ENCODE results near the gene HOXB5. TPM values are rescaled to one million over a fixed set of nuclear protein-coding genes. Genes with fewer than 3 reads are reported as not detected.
A peak's percentile ranks its signal among the peaks of the same experiment; 100 is the strongest.

The HOXB5 gene
- total RNA-seq, 2 experiments from 2014 or later: not detected

- no peaks in the 10 kb centered on the region for H3K9me3 Mint-ChIP-seq
- ATAC-seq (ENCODE audit: poor library complexity): no peak
- peak in 10 of 14 experiments; percentile 13 to 57 (median 26) for DNase-seq
These were observed 51.4 kb downstream of the HOXB5 start for GRCh38 chr17:48542114-48542656.

DNA sequence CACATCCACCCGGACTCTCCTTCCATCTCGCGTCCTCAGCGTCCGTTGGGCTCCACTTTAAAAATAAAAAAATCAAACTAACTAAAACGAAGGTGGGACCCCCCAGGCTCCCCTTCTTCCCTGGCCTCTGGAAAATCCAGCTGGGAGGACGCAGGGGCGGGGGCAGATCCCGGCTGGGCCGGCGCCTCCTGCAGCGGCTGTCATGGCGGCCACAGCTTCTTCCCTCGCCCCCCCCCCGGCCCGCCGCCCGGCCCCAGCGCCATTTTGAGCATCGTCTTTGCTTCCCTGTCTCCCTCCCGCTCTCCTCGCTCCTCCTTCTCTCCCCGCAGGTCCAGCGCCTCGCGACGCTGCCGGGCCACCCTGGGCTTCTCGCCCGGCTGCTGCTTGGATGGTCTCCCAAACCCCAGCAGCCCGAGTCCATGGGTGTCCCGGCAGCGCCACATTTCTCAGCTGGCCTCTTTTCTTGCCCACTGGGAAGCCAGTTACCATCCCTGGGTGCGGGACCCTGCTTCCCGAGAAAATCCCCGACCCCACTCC, 51.9 kb downstream of the HOXB5 start:
- H3K9me3 Mint-ChIP-seq: no peaks in the 10 kb centered on the region
- H3K4me3 Mint-ChIP-seq: peak overlapping the region; percentile 88
- Histone ChIP-seq H3K36me3 (ENCODE audit: insufficient read depth, low read length) (no peaks in the 10 kb centered on the region), H3K9me3 (ENCODE audit: control insufficient read depth in 1 of 2, insufficient read depth in 1 of 2, low read length in 2 of 2) (no peaks in the 10 kb centered on the region), H3K4me3 (ENCODE audit: low read length) (peak overlapping the region; percentile 88), H3K27ac (ENCODE audit: low read depth in 1 of 2, low read length in 2 of 2) (peak overlapping the region; percentile 94 to 96), H3K4me1 (ENCODE audit: insufficient read depth, low read length) (peaks cover 55% of the 10 kb centered on the region), H3K27me3 (ENCODE audit: control insufficient read depth in 1 of 2, insufficient read depth in 2 of 2, low read length in 2 of 2) (no peaks in the 10 kb centered on the region)
- H3K36me3 Mint-ChIP-seq (ENCODE audit: low read depth): no peaks in the 10 kb centered on the region
- peaks cover 76% of the 10 kb centered on the region for H3K27me3 Mint-ChIP-seq
- ATAC-seq (ENCODE audit: poor library complexity): peak; percentile 55
- no peak for TF ChIP-seq CTCF (IDR thresholded peaks at IDR 0.05)
- ChIA-PET CTCF (interaction anchor here (0.6 to 0.9 kb wide), 3 partner anchors 49 to 206 kb away, joined by 3 to 4 read pairs (median 3); no protein-coding TSS in a partner anchor), POLR2A (interaction anchor here (0.8 to 1.6 kb wide), 3 partner anchors 51 to 189 kb away, joined by 3 to 6 read pairs (median 3); partner anchors contain the start of gene HOXB5)
- intact Hi-C loops (cut with DNase I, micrococcal nuclease): loop anchor here in 1 of 2 experiments (5.0 kb wide), 1 partner anchor 49 kb away; no protein-coding TSS in a partner anchor
- peak overlapping the region; percentile 90 for H3K27ac Mint-ChIP-seq
- peaks cover 44% of the 10 kb centered on the region for H3K4me1 Mint-ChIP-seq (ENCODE audit: low read depth)
- peak in 13 of 14 experiments; percentile 17 to 80 (median 42) for DNase-seq

More at GRCh38 chr17:48542114-48542656, 51.4 kb downstream of the HOXB5 start:
- peaks cover 77% of the 10 kb centered on the region for H3K27me3 Mint-ChIP-seq
- intact Hi-C loops (cut with DNase I, micrococcal nuclease): loop anchor here in 1 of 2 experiments (5.0 kb wide), 1 partner anchor 50 kb away; no protein-coding TSS in a partner anchor
- POLR2A ChIA-PET: interaction anchor here (1.0 to 1.6 kb wide), 2 partner anchors 50 to 51 kb away, joined by 3 to 6 read pairs; partner anchors contain the start of gene HOXB5
- peaks cover 44% of the 10 kb centered on the region for H3K4me1 Mint-ChIP-seq (ENCODE audit: low read depth)
- CTCF ChIA-PET: interaction anchor here (0.6 to 0.9 kb wide), 2 partner anchors 49 to 207 kb away, joined by 3 to 4 read pairs; no protein-coding TSS in a partner anchor
- Histone ChIP-seq H3K9me3 (ENCODE audit: control insufficient read depth in 1 of 2, insufficient read depth in 1 of 2, low read length in 2 of 2) (no peaks in the 10 kb centered on the region), H3K4me1 (ENCODE audit: insufficient read depth, low read length) (peaks cover 60% of the 10 kb centered on the region), H3K27me3 (ENCODE audit: control insufficient read depth in 1 of 2, insufficient read depth in 2 of 2, low read length in 2 of 2) (no peaks in the 10 kb centered on the region), H3K27ac (ENCODE audit: low read depth in 1 of 2, low read length in 2 of 2) (peak overlapping the region; percentile 94 to 96), H3K36me3 (ENCODE audit: insufficient read depth, low read length) (no peaks in the 10 kb centered on the region), H3K4me3 (ENCODE audit: low read length) (peak overlapping the region; percentile 88)
- no peak for TF ChIP-seq CTCF (IDR thresholded peaks at IDR 0.05)
- peak overlapping the region; percentile 88 for H3K4me3 Mint-ChIP-seq
- H3K36me3 Mint-ChIP-seq (ENCODE audit: low read depth): no peaks in the 10 kb centered on the region
- H3K27ac Mint-ChIP-seq: peak overlapping the region; percentile 90

Small RNA genes lying within 50 kb of the gene (microRNA-seq; reads per million reads assigned to microRNA genes)
- gene MIR196A1 (ENCODE audit: borderline microRNAs expressed, borderline replicate concordance): not detected

Other genes with a start within 250 kb of the HOXB5 start
- gene SKAP1, start 163.6 kb downstream of the HOXB5 start, total RNA-seq: 10 to 100 TPM; 92.0 to 95.1 TPM
- gene HOXB1, start 62.8 kb downstream of the HOXB5 start, total RNA-seq: not detected
- gene HOXB2, start 48.7 kb downstream of the HOXB5 start, total RNA-seq: 1 to 10 TPM; 4.8 to 4.9 TPM
- under 1 TPM; 0.16 to 0.17 TPM for gene HOXB4, start 15.4 kb downstream of the HOXB5 start, total RNA-seq
- under 1 TPM; 0.25 to 0.36 TPM for gene HOXB3, start 3.5 kb downstream of the HOXB5 start, total RNA-seq
- not detected for gene HOXB6, start 11.2 kb upstream of the HOXB5 start, total RNA-seq
- gene HOXB7, start 17.2 kb upstream of the HOXB5 start, total RNA-seq: not detected
- gene HOXB8, start 21.5 kb upstream of the HOXB5 start, total RNA-seq: not detected
- gene HOXB9, start 32.6 kb upstream of the HOXB5 start, total RNA-seq: not detected
- gene PRAC1, start 128.7 kb upstream of the HOXB5 start, total RNA-seq: not detected
- gene PRAC2, start 129.4 kb upstream of the HOXB5 start, total RNA-seq: not detected
- not detected for gene HOXB13, start 135.0 kb upstream of the HOXB5 start, total RNA-seq
- not detected for gene TTLL6, start 223.4 kb upstream of the HOXB5 start, total RNA-seq
- gene CALCOCO2, start 237.3 kb upstream of the HOXB5 start, total RNA-seq: 100 to 1,000 TPM; 140 to 142 TPM

Measured in CD4-positive, alpha-beta T cell (primary cell).